ENCODE results near the gene OR11G2.
"Not testable (repeated sequence)": the region's sequence is repeated elsewhere in the genome, so short reads cannot be mapped to it uniquely, and the experiment has no call there.

OR11G2 gene

GRCh38 chr14:20235415-20235814, 44.7 kb downstream of the OR11G2 start:
- DNase-seq, result not testable (repeated sequence)

GRCh38 chr14:20247646-20248246, 57.0 kb downstream of the OR11G2 start:
- no peak for DNase-seq

Data from GOT3 (cell line).